ENCODE data around the gene ESRRA. TPM values are rescaled to one million over a fixed set of nuclear protein-coding genes. Genes with fewer than 3 reads are reported as not detected.

ESRRA gene
- total and polyA plus RNA-seq, 9 of the 15 experiments (the other 6 are each of a cell fraction or from before 2014, with no cell fraction given), result 0.27 to 89.7 (median 23.7) TPM

DNA sequence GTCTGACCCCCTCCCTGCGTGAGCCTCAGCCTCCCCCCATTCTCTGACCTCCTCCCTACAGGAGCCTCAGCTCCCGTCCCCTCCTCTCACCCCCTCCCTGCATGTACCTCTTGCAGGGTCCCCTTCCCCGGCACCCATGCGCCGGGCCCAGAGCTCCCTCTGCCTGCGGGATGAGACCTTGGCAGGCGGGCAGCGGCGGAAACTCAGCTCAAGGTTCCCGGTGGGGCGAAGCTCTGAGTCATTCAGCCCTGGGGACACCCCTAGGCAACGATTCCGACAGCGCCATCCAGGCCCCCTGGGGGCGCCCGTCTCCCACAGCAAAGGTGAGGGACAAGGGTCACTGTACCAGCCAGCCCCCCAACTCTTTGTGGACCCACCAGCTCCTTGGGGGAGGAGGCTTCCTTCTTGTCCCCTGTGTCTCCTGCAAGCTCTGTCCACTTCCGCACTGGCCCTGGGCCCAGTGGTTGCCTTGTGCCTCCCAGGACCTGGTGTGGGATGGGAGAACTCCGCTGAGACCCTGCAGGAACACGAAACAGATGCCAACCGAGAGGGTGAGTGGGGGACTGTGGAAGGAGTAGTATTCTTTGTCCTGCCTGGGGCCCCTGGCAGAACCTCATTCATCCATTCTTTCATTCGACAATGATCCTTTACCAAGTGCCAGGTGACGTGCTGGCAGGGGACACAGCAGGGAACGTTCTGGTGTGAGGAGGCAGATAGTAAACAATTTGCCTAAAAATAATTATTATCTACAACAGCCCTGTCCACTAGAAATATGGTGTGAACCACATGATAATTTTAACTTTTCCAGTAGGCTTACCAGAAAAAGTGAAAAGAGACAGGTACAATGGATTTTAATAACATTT, 50.0 kb downstream of the ESRRA start (continued):
- TF ChIP-seq SRSF3 (IDR thresholded peaks at IDR 0.05; ENCODE audit: insufficient read depth, low read length) (0 out of 2 replicates have a peak, but pooled peaks have one; percentile 58), ZNF12 (CRISPR knock-in tag; IDR thresholded peaks at IDR 0.05) (no peak), GABPA (tag; conservative IDR thresholded peaks at IDR 0.05; ENCODE audit: low read depth) (peak; percentile 52), DDX20 (tag; IDR thresholded peaks at IDR 0.05; ENCODE audit: low read depth) (no peak), HDAC1 (IDR thresholded peaks at IDR 0.05) (peak in 1 of 2 experiments; percentile 80; a peak in 2 of 4 replicates), NR1H2 (CRISPR knock-in tag; IDR thresholded peaks at IDR 0.05) (no peak), ZFP36 (IDR thresholded peaks at IDR 0.05; ENCODE audit: low read depth, low read length, partially characterized antibody) (no peak), ZSCAN29 (IDR thresholded peaks at IDR 0.05) (no peak), NBN (IDR thresholded peaks at IDR 0.05; ENCODE audit: low read depth) (peak; percentile 63), PURB (CRISPR knock-in tag; IDR thresholded peaks at IDR 0.05; ENCODE audit: low read depth) (no peak), CCNT2 (IDR thresholded peaks at IDR 0.05; ENCODE audit: borderline replicate concordance, extremely low read depth, insufficient read length, low read depth, low read length) (peak; percentile 60), BMI1 (IDR thresholded peaks at IDR 0.05; ENCODE audit: low read length) (no peak), MCM5 (IDR thresholded peaks at IDR 0.05; ENCODE audit: low read depth) (no peak), TRIM24 (IDR thresholded peaks at IDR 0.05) (peak in 1 of 2 experiments; percentile 46; a peak in 1 of 4 replicates), MTA2 (IDR thresholded peaks at IDR 0.05; ENCODE audit: low read depth) (peak; percentile 16; the same call in 1 of the 2 replicates), ZNF282 (CRISPR knock-in tag; IDR thresholded peaks at IDR 0.05) (no peak), MCM7 (IDR thresholded peaks at IDR 0.05) (no peak), ARHGAP35 (IDR thresholded peaks at IDR 0.05; ENCODE audit: partially characterized antibody) (no peak)
- TF ChIP-seq, protein P1, sequence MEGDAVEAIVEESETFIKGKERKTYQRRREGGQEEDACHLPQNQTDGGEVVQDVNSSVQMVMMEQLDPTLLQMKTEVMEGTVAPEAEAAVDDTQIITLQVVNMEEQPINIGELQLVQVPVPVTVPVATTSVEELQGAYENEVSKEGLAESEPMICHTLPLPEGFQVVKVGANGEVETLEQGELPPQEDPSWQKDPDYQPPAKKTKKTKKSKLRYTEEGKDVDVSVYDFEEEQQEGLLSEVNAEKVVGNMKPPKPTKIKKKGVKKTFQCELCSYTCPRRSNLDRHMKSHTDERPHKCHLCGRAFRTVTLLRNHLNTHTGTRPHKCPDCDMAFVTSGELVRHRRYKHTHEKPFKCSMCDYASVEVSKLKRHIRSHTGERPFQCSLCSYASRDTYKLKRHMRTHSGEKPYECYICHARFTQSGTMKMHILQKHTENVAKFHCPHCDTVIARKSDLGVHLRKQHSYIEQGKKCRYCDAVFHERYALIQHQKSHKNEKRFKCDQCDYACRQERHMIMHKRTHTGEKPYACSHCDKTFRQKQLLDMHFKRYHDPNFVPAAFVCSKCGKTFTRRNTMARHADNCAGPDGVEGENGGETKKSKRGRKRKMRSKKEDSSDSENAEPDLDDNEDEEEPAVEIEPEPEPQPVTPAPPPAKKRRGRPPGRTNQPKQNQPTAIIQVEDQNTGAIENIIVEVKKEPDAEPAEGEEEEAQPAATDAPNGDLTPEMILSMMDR (IDR thresholded peaks at IDR 0.05 in 2 of 3, conservative IDR thresholded peaks at IDR 0.05 in 1 of 3; ENCODE audit: insufficient read depth in 2 of 3, low read depth in 1 of 3, low read length in 3 of 3), result peak; percentile 95 to 97 (median 96)
- TF ChIP-seq, protein P2, sequence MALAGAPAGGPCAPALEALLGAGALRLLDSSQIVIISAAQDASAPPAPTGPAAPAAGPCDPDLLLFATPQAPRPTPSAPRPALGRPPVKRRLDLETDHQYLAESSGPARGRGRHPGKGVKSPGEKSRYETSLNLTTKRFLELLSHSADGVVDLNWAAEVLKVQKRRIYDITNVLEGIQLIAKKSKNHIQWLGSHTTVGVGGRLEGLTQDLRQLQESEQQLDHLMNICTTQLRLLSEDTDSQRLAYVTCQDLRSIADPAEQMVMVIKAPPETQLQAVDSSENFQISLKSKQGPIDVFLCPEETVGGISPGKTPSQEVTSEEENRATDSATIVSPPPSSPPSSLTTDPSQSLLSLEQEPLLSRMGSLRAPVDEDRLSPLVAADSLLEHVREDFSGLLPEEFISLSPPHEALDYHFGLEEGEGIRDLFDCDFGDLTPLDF (CRISPR knock-in tag; IDR thresholded peaks at IDR 0.05), result no peak
- TF ChIP-seq, protein P3, sequence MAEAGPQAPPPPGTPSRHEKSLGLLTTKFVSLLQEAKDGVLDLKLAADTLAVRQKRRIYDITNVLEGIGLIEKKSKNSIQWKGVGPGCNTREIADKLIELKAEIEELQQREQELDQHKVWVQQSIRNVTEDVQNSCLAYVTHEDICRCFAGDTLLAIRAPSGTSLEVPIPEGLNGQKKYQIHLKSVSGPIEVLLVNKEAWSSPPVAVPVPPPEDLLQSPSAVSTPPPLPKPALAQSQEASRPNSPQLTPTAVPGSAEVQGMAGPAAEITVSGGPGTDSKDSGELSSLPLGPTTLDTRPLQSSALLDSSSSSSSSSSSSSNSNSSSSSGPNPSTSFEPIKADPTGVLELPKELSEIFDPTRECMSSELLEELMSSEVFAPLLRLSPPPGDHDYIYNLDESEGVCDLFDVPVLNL (CRISPR knock-in tag; IDR thresholded peaks at IDR 0.05; ENCODE audit: low read depth), result no peak
- TF ChIP-seq, protein P4, sequence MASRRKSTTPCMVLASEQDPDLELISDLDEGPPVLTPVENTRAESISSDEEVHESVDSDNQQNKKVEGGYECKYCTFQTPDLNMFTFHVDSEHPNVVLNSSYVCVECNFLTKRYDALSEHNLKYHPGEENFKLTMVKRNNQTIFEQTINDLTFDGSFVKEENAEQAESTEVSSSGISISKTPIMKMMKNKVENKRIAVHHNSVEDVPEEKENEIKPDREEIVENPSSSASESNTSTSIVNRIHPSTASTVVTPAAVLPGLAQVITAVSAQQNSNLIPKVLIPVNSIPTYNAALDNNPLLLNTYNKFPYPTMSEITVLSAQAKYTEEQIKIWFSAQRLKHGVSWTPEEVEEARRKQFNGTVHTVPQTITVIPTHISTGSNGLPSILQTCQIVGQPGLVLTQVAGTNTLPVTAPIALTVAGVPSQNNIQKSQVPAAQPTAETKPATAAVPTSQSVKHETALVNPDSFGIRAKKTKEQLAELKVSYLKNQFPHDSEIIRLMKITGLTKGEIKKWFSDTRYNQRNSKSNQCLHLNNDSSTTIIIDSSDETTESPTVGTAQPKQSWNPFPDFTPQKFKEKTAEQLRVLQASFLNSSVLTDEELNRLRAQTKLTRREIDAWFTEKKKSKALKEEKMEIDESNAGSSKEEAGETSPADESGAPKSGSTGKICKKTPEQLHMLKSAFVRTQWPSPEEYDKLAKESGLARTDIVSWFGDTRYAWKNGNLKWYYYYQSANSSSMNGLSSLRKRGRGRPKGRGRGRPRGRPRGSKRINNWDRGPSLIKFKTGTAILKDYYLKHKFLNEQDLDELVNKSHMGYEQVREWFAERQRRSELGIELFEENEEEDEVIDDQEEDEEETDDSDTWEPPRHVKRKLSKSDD (conservative IDR thresholded peaks at IDR 0.05; ENCODE audit: low read length), result 0 out of 2 replicates have a peak, but pooled peaks have one; percentile 33
